GM19463 (cell line): Measurements from ENCODE around the gene FOXRED1.
A peak's percentile ranks its signal among the peaks of the same experiment; 100 is the strongest.

Experiments used
- ATAC-seq: cut with Tn5 transposase; IDR thresholded peaks from one replicate; pipeline ENCODE4 v1.9.1; 2021; ENCODE audit warnings: mild to moderate bottlenecking, moderate library complexity; ENCODE audit not compliant: unreplicated experiment

FOXRED1 gene

DNA sequence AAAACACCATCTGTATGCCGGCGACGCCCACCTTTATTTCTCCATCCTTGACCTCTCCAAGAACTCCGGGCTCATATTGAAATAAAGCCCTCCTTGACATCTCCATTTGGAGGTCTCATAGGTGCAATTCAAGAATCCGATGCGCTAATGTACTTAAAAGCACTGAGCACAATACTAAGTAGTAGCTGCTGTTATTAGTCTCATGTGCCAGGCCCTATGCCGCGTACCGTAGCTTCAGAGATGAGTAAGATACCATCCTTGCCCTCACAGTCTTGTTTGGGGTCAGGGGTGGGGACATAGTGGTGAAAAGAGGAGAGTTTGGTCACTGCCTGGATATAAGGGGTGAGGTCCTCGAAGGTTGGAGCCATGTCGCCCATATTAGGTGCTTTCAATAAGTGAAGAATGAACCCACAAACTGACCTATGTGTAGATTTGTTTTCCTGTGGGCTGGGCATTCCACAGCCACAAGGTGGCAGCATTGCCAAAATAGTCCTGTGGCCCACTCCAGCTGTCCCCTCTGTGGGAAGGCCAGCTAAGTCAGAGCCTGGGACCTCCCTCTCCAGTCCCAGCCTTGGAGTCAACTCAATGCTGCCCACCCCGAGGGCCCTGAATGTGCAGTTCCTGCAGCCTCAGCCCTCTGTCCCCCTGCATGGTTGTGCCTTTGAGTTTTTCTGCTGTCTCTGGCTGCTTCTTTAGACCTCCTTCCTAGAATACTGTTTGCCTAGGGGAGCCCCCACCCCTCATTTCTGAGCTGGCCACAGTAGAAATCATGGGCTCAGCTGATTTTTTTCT is 41.4 kb downstream of the FOXRED1 start:
- ATAC-seq = peak; percentile 30

DNA sequence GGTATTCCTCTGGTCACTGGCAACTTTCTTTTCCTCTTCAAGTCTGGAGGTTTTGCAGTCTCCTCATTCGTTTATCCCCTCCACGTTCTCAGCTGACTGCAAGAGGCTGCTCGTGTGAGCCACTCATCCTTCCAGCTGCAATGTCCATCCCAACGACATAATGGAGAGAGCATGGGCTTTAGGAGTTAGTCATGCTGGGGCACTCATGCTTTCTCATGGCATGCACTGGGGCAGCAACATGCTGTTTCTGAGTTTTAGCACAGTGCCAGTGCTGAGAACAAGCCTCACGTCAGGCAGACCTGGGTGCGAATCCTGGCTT is 42.0 kb downstream of the FOXRED1 start:
- no peak for ATAC-seq

DNA sequence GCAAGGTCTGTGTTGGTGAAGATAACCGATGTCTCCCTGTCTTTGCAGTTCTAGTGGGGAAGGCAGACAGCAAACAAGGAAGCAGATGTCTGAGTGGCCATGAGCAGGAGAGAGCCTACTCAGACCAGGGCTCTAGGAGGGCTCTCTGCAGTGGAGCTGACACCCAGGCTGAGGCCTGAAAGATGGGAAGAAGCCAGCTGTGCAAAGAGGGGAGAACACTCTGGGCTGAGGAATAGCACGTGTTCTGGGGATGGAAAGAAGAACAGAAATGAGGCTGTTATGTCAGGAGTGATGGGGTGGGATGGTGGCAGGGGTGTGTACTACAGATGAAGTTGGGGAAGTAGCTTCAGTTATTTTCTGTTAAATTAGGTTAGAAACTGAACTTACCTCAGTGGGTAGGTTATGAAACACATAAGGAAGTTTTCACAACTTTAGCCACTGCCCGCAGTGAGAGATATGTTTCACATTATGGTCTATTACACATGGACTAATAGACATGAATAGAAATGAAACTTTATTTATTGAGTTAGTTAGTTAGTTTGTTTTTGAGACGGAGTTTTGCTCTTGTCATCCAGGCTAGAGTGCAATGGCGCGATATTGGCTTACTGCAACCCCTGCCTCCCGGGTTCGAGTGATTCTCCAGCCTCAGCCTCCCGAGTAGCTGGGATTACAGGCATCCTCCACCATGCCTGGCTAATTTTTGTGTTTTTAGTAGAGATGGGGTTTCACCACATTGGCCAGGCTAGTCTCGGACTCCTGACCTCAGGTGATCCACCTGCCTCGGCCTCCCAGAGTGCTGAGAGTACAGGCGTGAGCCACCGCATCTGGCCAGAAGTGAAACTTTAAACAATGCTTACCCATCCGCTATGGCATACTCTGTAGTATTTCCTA is 42.7 kb downstream of the FOXRED1 start:
- peak; percentile 65 for ATAC-seq

DNA sequence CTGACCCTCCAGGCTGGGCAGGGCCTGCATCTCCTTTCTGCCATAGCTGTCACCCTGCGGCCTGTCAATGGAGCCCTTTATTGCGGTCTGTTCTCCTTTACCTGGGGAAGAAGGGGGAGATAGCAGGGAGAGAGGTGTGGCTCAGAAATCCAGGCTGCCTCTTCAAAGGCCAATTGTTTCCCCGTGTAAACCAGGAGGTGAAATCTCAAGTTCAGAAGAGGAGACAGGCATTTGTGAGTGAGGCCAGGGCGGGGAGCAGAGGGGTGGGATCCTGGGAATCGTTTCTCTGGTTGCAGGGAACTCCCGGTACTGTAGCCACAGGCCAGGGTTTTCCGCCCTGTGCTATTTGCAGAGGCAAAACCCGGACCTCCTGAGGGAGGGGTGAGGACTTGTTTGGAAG is 44.0 kb downstream of the FOXRED1 start:
- ATAC-seq = no peak

DNA sequence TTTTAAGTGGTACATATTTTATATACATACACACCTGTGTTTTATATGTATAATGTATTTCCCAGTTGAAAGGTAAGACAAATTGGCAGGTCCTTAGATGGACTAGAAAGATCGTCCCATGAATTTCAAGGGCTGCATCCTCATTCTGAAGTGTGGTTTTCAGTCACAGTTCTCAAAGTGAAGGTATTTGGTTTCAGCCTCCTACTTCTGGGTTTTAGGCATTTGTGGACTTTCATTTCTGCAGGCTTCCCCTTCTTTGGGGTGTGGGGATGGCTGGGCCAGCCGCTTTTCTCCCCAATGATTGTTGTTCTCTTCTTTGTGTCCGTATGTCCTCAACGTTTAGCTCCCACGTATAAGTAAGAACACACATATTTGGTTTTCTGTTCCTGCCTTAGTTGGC is 44.9 kb downstream of the FOXRED1 start:
- ATAC-seq = no peak

DNA sequence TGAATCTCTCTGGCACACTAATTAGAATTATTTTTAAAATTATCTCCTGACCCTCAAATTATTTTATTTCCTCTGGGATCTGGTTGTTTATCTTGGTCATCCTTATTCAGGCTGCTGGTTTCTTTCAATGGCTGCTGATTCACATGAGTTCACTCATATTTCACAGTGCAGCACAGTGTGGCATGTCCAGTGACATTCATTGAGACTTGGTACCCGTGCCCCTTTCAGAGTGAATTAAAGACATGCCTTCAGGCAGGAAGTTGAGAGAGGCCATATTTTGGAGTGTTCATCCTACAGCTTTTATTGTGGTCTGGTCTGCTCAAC is 48.4 kb downstream of the FOXRED1 start:
- ATAC-seq = no peak

DNA sequence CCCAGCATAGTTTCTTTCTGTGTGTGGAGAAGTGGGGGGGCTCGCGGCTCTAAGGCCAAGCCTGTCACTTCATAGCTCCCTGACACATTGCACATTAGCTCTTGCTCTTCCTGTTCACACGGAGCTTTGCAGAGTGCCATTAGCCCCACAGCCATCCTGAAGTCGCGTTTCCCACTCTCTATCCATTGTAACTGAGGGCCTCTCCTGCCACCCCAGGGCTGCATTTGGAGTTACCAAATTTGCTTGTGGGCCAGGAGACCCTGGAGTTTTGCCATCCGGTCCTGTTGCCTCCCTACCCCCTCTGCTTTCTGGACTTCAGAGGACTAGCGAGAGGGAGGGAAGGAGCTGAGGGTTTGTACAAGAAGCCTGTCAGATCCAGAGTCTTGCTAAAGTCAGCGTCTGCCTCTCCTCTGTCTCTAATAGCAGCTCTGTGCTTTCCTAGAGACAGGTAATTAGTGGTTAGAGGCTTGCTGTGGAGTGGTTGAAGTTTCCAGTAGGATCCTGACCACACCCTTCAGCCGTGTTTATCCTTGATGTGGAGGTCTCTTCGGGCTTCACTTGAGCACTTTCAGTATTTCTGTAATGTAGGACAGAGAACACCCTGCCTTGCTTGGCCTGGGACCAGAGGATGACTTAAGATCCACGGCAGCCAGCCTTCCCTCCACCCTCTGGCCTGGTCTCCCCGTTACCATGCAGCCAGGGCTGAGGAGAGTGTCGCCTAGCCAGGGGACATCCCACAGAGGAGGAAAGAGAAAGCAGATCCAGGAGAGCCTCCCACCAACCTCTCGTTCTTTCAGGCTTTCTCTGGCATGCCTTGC is 49.0 kb downstream of the FOXRED1 start:
- ATAC-seq = peak; percentile 28

DNA sequence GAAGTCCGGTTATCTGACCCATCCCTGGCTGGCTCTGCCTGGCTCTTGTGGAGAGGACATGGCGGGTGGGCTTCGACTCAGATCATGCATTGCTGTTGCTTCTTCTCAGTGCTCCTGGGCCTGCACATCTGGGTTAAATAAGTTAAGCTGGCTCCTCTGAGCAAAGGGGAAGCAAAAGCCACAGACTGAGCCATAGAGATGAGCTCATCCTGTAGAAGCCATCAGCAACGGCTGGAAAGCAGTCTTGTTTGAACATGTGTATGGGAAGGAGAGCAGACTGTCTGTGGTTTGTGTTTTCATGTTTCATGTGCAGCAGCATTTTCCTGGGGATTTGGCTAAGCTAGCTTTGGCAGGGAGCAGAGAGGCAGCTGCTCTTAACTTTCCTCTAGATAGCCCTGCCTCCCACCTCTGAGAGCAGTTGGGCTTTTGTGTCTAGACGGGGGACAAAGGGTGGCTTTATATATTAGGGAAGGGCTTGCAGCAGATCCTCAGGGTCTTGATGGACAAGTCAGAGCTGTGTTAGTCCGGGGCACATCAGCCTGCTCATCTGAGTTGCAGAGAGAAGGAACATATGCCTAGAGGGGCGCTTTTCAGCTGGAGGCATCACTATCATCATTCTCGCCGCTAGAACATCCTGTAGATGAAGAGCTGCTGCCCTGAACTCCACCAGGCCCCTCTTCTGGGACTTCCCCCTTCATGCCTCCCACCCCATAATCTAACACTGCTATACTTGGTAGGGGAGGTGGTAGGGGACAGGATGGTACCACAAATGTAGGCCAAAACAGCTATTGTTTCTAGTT is 49.8 kb downstream of the FOXRED1 start:
- peak; percentile 93 for ATAC-seq

DNA sequence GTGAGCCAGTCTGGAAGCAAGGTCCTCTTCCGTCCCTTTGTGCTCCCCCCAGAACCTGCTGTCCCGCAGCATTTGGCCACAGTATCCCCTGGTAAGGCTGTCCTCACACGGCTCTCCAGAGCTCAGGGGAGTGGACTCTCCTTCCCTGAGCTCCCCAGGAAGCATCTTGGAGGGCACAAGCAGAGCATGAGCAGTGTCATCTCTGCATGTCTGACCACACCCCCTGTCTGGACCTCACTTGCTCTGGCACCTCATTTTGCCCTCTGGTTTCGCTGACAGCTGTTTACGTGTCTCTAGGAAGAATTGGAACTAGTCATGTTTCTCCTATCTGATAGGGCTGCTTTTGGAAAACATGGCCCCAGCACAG is 50.4 kb downstream of the FOXRED1 start:
- ATAC-seq = no peak

DNA sequence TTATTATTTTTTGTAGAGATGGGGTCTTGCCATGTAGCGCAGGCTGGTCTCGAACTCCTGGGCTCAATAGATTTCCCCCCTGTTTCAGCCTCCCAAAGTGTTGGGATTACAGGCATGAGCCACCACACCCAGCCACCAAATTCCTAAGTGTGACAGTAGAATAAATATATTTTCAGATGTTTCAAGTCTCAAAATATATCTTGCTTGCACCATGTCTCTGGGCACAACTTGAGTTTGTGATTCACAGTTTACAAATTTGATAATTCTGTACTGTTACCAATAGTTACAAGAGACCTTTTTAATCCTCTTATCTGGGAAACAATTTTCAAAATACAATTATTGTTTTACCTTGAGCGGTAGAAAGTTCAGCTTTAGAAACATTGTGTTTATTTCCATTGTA is 54.0 kb downstream of the FOXRED1 start:
- no peak for ATAC-seq

DNA sequence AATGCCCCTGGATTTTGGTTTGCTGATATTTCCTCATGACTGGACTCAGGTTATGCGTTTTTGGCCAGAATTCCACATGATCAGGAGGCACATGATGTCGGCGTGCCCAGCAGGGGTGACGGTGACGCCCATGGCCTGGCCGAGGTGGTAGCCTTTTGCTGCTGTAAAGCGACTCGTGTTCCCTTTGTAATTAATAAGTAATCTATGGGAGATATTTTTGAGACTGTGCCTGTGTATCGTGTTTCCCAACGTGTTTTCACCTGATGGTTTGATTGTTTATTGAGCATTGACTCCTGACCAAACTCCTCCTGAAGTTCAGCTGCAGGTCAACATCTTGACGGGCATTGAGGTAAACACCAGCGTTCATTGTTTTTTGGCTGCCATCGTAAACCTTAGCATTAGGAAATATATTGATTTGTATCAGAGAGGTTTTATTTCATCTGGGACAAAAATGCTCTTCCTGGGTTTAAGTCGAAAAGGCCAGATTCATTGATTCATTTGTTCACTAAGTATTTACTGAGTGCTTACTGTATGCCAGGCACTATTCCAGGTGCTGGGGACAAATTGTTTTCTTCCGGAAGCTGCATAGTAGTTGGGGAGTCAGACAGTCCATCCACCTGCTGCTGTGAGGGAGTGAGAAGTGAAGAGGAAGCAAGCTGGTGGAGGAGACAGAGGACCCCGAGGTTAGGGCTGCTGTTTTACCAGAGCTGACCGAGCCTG is 58.5 kb downstream of the FOXRED1 start:
- ATAC-seq = no peak
